ENCODE measurements around the gene CAMTA1.
A peak's percentile ranks its signal among the peaks of the same experiment; 100 is the strongest.
"Not testable (repeated sequence)": the region's sequence is repeated elsewhere in the genome, so short reads cannot be mapped to it uniquely, and the experiment has no call there.

The CAMTA1 gene

DNA sequence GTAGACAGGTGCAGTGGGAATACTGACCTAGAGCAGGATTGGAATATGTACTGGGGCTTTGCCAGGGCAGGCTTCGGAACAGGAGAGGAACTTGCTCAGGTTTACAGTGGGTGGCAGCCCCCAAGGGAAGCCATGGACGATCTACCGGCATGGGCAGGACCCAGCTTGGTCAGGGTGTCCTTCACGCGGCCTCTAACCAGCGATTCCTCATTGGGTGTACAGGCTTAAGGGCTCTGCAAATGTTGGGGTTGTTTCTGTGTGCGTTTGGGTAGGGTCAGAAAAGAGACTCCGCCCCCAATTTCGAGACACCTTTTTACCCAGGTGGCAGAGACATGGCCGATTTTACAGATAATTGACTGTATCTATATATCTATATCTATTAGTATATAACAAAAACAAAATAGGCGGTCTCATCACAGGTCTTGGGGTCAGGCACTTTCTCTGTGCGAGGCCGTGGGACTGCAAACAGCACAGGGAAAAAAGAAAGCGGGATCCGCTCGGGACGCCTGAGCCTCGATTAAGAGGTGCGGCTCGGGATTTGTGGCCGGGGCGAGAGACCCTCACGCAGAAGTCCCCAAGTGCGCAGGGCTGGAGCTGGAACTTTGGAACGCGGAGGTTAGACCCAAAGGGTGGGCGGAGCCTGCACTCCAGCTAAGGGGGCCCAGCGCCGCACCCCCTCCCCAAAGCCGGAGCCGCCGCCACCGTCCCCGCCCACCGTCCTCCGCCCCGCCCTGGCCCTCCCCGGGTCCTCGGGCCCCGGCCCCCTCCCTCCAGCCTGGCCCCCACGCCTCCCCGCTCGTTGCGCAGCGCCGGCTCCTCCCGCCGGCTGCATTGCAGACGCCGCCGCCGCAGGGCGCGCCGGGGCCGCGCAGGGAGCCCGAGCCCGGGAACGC lies 918.3 kb downstream of the CAMTA1 start:
- DNase-seq = no peak

DNA sequence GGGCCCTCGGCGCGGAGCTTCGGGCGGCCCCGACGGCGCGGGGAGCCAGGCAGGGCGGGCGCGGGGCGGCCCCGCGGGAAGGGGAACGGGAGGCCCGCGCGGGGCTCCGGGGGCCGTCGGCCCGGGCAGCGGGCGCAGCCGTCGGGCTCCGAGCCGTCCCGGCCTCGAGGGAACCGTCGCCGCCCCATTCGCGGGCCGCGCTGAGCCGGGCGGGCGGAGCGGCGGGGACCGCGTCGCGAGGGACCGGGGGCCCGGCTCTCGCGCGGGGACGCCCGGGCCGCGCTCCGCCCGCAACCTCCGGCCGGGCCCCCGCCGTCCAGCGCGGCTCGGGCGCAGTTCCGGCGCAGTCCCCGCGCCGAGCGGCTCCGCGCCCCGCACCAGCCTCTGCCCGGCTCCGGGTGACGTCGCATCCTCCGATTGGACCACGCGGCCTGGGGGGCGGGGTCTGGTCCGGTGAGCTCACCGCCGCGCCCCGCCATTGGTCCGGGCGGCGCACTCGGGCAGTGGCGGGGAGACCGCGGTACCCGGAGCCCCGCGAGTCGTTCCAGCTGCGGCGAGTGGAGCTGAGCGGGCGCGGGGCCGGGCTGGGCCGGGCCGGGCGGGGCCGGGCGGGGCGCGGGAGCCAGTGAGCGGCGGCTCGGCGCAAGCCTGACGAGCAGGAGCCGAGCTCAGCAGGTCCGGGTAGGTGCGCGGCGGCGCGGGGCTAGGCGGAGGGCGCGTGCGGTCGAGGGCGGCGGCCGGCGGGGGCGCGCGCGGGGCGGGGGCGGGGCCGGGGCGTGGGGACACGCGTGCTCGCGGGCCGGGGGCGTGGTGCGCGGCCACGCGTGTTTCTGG lies 919.2 kb downstream of the CAMTA1 start:
- DNase-seq = peak; percentile 84

DNA sequence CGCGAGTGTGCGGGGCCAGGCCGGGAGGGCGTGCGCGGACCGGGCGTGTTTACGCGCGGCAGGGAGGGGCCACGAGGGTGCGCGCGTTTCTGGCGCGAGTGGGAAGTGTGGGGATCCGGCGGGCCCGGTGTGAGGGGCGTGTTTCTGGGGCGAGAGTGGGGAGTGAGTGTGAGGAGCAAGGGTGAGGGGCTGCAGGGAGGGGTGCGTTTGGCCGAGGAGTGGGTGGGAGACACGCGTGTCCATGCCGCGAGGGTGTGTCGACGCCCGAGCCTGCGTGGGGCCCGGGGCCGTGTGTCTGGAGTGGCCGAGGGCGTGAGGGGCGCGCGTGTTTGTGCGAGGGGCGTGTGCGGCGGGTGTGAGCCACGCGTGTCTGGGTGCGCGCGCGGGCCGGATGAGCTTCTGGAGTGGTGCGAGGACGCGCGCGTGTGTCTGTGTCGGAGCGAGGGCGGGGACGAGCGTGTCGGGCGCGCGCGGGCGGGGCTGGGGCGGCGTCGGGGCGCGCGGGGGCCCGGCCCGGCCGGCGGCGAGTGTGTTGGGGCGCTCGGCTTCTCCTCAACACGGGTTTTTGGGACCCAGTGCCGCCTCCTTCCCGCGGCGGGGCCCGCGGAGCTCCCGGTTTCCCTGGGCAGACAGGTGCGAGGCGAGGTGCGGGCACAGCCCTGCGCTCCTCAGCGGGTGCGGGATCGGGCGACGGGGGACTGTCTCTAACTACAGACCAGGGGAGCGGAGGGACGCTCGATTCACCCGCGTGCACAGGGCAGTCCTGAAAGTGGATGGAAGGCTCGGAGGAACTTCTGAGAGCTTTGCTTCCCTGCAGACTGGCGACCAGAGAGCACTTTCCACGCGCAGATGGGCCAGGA lies 920.0 kb downstream of the CAMTA1 start:
- DNase-seq = no peak

DNA sequence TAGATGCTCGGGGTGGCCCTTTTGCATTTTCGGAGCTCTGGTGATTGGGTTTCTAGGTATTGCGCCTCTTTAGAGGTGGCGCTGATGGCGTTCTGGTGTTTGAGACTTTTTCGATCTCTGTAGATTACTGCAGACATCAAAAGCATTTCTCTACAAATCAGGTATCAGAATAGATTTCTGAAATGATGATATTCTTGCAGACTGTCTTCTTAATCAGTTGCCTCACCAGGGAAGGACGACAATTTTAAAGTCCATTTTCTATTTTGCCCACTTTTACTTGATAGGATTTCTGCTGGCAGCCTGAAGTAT lies 920.6 kb downstream of the CAMTA1 start:
- DNase-seq = no peak

DNA sequence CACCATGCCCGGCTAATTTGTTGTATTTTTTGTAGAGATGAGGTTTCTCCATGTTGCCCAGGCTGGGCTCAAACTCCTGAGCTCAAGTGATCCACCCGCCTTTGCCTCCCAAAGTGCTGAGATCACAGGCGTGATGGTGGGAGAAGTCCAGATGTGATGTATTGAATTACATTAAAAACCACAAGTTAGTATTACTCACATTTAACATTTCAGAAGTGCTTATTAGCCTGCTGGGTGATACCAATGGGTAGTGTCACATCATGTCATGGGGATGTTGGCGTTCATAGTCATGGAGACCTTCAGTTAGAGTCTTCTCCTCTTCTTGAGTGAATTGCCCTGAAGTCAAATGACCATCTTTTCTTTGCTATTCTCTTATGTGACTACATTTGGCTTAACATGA lies 922.3 kb downstream of the CAMTA1 start:
- DNase-seq = peak; percentile 29

DNA sequence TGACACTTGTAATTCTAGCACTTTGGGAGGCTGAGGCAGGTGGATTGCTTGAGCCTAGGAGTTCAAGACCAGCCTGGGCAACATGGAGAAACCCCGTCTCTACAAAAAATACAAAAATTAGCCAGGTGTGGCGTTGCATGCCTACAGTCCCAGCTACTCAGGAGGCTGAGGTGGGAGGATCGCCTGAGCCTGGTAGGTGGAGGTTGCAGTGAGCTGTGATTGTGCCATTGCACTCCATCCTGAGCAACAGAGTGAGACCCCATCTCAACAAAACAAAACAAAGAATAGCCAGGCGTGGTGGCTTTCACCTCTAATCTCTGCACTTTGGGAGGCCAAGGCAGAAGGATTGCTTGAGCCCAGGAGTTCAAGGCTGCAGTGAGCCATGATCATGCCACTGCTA lies 922.8 kb downstream of the CAMTA1 start:
- DNase-seq = not testable (repeated sequence)

DNA sequence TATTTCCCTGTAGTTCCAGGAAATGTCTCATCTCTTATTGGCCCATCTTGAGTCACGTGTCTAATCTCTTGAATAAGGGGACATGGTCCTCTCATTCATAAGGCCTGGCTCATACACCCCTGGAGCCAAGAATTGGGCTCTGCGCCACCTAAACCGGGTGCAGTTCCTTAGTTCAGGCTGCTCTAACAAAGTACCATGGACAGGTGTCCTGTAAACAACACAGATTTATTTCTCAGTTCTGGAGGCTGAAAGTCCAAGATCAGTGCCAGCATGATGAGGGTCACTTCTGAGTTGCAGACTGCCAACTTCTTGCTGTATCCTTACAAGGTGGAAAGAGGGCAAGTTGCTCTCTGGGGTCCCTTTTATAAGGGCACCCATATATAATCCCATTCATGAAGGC lies 925.6 kb downstream of the CAMTA1 start:
- no peak for DNase-seq

DNA sequence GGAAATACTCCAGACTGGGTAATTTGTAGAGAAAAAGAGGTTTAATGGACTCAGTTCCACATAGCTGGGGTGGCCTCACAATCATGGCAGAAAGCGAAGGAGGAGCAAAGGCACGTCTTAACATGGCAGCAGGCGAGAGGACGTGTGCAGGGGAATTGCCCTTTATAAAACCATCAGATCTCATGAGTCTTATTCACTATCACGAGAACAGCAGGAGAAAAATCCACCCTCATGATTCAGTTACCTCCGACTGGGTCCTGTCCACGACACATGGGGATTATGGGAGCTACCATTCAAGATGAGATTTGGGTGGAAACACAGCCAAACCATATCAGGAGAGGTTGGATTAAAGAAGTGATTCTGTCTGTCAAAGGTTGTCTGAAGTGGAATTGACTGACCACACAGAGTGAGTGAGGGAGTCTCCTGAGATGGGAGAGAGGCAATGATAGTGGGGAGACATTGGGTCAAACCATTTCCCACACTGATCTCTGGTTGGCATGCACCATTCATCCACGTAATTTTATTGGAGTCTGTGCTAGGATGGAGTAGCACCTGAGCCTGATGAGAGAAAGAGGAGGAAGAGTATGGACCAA lies 927.6 kb downstream of the CAMTA1 start:
- DNase-seq = no peak

DNA sequence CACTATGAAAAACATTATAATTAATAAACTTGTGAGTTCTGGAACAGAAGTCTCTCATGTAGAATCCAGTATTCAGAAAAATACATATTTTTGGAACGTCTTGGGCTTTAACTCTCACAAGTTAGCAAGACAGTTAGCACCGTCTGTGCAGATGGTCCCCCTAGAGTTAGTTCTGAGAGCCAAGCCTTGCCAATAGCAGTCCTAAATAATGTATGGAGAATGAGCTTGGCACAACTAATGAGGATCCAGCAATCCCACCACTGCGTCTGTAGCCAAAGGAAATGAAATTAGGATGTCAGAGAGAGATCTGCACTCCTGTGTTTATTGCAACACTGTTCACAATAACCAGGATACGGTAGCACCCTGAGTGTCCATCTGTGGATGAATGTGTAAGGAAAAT lies 931.3 kb downstream of the CAMTA1 start:
- DNase-seq = no peak

DNA sequence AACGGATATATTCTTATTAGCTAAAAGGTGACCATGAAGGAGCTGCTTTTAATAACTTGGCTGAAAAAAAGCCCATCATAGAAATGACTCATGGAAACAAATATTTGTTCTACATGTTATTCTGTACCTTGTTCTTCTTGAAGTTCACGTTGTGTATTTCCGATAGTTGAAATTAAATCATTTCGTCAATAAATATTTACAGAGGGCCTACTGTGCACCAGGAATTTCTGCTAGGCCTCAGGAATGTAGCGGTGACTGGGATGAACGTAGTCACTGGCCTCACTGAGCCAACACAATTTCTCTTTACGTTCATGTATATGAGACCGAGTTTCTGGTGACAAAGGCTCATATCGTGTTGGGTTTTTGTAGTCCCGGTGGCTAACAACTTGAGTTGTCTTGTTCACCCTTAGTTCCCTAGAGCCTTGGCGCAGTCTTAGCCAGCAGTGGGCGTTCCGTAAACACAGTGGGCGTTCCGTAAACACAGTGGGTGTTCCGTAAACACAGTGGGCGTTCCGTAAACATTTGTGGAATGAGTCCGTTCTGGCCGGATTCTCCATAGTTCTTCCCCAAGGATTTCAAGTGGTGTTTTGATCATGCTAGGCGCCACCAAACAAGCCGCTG lies 932.6 kb downstream of the CAMTA1 start:
- DNase-seq = no peak

DNA sequence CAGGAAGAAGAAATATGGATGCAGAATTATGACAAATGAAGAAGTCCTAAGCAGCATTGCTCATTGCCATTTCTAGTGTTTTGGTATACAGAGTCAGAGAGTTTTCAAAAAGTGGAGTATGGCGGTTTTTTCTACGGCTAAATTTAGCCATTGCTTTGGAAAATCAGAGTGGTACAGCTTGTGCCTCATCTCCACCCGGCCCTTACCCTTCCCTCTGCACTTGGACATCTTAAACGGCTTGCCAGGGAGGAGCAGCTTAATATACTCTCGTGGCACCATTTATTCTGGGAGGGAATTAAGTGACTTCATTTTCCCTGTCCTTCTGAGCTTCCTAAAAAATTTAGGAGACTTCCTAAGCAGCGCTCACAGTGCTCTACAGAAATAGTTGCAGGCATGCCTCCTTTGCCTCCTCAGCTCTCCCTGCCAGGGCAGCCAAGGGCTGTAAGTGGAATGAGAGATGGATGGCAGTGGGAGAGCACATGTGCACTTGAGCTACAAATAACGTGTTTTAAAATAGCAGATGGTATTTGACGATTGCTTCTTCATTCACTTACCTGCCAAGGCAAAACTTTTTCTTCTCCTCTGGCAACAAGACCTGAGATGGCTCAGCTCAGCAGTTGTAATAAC lies 934.3 kb downstream of the CAMTA1 start:
- no peak for DNase-seq

DNA sequence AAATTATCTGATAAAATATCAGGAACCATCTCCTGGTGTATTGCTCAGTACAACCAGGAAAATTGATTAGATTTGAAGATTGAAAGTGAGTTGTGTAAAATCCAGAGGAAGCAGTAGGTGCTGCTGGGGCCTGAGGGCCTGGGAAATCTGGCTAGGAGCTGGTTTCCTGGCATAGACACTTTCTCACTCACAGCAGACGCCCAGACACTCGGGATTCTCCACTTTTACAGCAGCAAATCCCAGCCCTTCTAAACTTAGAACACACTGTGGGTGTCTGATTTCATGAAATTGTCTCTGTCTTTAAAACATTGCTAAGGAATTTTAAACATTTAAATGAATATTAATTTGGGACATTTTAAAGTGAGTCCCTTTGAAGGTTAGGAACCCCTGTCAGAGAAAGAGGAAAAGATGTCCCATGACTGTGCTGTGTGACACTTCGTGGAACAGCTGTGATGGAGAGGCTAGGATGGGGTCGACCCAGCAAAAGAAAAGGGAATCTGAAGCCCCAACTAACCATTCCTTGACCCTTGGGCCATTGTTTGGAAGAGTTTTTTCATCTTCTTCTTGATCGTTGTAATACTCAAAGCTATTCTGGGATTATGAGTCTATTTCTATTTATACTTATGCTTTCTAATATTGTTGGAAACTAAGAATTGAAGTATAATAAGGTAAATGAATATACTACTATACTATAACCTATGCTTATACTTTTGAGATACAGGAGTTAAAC lies 936.9 kb downstream of the CAMTA1 start:
- no peak for DNase-seq

DNA sequence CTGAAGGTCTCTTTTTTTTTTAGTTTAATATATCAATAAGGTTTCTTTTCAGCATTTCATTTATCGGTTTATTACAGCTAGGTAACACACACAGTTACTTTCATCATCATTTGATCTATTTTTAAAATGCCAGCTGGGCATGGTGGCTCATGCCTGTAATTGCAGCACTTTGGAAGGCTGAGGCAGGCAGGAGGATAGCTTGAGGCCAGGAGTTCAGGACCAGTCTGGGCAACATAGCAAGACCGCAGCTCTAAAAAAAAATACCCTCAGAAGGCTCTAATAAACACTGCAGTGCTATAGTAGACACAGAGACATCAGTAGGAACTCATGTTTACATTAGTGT lies 937.4 kb downstream of the CAMTA1 start:
- DNase-seq = no peak

DNA sequence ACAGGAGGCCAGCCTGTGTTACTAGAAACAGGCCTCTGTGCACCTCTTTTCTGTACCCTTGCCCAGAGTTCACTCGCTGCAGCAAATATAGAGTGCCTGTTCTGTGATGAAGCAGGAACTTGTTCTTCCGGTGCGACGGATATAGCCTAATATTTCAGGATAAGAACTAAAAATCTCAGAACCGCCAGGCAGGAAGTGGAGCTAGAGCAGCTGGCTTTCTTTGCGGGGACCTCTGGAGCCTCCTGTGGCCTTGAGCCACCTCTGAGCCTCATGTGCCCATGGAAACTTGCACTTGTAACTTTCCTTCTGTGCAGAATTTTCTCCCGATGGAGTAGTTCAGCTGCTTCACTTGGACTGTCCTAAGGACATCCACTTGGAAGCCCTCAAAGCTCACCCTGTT lies 941.4 kb downstream of the CAMTA1 start:
- DNase-seq = no peak

DNA sequence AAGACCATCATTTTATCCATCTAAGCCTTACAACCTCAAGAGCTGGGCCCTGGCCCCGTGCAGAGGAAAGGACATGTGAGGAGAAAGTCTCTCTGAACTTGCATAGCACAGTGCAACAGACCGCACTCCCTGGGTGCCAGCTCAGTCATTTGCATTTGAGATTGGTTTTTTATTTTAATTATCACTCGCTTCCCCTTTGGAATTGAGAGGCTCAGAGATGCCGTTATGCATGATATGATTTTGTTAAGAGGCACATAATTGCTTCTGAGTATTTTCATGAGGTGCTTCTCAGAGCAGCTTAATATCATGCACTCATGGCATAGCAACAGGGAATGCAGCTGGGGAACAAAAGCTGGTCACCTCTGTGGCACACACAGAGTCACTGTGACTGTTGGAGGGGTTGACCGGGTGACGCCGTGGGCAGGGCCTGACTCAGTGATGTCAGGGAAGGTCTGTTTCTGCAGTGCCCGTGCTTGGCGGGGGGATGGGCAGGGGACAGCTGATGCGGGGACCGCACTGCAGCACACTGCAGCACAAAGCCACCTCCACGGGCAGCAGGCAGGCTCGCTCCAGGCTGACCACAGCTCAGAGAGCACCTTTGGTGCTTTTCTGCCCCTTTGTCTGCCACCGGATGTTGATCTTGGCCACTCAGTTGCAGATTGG lies 942.7 kb downstream of the CAMTA1 start:
- DNase-seq = no peak

DNA sequence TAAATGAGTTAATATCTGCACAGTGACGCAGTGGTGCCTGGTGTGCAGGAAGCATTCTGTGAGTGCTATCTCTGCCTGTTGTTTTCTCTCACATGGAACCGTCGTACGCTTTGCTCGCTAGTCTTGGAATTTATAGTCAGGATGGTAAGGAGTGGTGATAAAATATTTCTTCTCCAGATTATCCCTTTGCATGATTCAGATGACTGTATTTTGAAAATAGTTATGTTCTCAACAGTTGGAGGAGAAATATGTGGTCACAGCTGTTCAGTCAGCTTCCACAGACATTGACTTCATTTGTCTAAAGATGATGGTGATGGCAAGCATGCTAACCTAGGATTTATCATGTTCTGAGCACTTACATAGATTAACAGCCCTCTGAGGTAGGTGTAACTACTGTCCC lies 944.5 kb downstream of the CAMTA1 start:
- no peak for DNase-seq

DNA sequence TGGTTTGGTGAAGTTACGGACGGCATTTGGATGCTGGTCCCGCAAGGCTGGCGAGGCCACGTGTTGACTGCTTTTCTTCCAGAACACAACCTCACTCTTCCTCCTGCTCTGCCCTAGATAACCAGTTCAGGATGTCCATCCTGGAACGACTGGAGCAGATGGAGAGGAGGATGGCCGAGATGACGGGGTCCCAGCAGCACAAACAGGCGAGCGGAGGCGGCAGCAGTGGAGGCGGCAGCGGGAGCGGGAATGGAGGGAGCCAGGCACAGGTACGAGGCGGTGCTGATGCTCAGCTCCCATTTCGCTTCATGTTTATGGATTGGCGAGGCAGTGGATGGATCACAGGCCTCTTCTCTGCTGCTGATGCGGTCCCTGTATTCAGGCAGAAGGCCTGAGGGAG lies 947.1 kb downstream of the CAMTA1 start:
- DNase-seq = no peak

DNA sequence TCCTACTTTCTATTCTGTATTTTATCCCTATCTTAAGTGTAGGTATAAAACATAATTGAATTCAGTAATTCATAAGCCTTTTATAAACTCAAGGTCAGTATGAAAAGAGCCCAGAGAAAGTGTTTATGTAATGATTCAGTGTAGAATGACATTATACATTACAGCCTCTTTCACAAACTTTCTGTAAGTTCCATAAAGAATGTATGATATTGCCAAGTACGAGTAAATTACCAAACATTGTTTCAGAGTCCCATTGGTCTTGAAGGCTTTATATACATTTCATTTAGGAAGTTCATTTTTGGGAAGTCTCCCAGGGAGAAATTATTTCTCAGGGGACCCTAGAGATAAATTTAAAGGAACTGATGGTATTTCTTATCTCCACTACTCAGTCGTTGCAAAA lies 948.0 kb downstream of the CAMTA1 start:
- no peak for DNase-seq

DNA sequence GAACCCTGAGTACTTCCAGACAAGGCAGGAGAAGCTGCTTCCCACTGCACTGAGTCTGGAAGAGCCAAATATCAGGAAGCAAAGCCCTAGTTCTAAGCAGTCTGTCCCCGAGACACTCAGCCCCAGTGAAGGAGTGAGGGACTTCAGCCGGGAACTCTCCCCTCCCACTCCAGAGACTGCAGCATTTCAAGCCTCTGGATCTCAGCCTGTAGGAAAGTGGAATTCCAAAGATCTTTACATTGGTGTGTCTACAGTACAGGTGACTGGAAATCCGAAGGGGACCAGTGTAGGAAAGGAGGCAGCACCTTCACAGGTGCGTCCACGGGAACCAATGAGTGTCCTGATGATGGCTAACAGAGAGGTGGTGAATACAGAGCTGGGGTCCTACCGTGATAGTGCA lies 952.8 kb downstream of the CAMTA1 start:
- DNase-seq = no peak

DNA sequence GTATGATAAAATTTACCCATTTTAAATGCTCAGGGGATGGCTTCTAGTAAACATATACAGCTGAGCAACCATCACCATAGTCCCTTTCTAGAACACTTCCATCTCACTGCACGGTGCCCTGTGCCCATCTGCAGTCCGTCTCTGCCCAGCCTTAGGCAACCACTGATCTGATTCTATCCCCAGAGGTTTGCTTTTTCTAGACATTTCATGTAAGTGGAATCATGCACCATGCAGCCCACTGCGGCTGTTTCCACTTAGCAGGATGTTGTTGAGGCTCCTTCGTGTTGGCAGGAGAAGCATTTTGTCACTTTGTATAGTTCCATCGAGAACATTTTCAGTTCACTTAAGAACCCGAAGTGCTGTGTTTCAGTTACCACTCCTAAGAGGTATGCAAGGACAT lies 958.1 kb downstream of the CAMTA1 start:
- DNase-seq = no peak

DNA sequence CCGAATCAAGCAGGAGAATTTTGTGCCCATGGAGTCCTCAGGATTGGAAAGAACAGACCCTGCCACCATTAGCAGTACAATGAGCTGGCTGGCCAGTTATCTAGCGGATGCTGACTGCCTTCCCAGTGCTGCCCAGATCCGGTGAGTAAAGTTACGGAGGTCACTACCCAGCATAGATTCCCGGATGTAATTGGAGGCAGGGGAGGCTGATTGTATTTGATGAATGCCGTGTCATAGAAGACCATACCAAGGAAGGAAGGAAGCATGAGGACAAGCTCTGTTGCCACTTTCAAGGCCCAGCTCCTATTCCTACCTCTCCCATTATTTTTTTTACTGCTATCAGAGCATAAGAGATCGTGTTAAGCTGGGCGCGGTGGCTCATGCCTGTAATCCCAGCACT lies 959.6 kb downstream of the CAMTA1 start:
- DNase-seq = no peak

Measured in EL (cell line).